ENCODE results near the gene EN1. TPM values are rescaled to one million over a fixed set of nuclear protein-coding genes. Genes with fewer than 3 reads are reported as not detected.

The EN1 gene
- total RNA-seq, 1 experiment from 2014 or later, result 0.26 TPM

DNA sequence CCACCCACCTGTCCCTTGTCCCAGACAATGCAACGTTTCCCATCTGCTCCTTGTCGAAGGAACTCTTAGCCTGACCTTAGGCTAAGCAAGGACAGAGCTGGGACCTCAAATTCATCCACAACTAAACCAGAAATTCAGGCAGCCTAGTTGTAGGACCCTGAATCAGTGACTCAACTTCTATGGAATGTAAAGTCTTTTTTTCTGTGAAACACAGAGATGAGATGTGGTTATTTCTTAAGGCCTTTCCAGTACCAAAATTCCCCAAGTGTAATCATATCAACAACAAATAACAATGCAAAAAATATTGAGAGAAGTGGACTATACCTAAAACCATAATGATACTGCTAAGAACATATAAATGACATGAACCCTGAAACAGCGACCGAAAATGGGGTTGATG is 46.7 kb downstream of the EN1 start:
- no peak overlapping the region for H3K27ac ChIP-seq (ENCODE audit: low read length)
- no peaks in the 10 kb centered on the region for H3K9me3 ChIP-seq (ENCODE audit: control insufficient read depth, insufficient read depth, low read depth, low read length)
- DNase-seq (ENCODE audit: low read depth, low spot score) (no peak), ATAC-seq (no peak)
- in situ Hi-C loops (cut with HindIII; ENCODE audit: low pct_unique_long_range_greater_than_20kb, low sequenced_read_pairs), result no loop called here
- H3K4me3 ChIP-seq (ENCODE audit: low read depth in 2 of 2, low read length in 2 of 2), result no peak overlapping the region
- peaks cover 8% of the 10 kb centered on the region for H3K27me3 ChIP-seq (ENCODE audit: control insufficient read depth, insufficient read depth, low read length)
- intact Hi-C loops (cut with micrococcal nuclease; ENCODE audit: unreplicated experiment), result no loop called here
- H3K4me1 ChIP-seq (ENCODE audit: control insufficient read depth, insufficient read depth, low read length), result no peaks in the 10 kb centered on the region
- ChIA-PET CTCF (no interaction called here), POLR2A (no interaction called here)
- no TSS peak for BruUV-seq (replicated peaks)
- H3K36me3 ChIP-seq (ENCODE audit: control insufficient read depth, insufficient read depth, low read length), result no peaks in the 10 kb centered on the region
- TF ChIP-seq POLR2AphosphoS5 (IDR thresholded peaks at IDR 0.05; ENCODE audit: low read depth, low read length), result no peak
- TF ChIP-seq, protein P1, sequence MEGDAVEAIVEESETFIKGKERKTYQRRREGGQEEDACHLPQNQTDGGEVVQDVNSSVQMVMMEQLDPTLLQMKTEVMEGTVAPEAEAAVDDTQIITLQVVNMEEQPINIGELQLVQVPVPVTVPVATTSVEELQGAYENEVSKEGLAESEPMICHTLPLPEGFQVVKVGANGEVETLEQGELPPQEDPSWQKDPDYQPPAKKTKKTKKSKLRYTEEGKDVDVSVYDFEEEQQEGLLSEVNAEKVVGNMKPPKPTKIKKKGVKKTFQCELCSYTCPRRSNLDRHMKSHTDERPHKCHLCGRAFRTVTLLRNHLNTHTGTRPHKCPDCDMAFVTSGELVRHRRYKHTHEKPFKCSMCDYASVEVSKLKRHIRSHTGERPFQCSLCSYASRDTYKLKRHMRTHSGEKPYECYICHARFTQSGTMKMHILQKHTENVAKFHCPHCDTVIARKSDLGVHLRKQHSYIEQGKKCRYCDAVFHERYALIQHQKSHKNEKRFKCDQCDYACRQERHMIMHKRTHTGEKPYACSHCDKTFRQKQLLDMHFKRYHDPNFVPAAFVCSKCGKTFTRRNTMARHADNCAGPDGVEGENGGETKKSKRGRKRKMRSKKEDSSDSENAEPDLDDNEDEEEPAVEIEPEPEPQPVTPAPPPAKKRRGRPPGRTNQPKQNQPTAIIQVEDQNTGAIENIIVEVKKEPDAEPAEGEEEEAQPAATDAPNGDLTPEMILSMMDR (IDR thresholded peaks at IDR 0.05), result no peak
- TF ChIP-seq, protein P2, sequence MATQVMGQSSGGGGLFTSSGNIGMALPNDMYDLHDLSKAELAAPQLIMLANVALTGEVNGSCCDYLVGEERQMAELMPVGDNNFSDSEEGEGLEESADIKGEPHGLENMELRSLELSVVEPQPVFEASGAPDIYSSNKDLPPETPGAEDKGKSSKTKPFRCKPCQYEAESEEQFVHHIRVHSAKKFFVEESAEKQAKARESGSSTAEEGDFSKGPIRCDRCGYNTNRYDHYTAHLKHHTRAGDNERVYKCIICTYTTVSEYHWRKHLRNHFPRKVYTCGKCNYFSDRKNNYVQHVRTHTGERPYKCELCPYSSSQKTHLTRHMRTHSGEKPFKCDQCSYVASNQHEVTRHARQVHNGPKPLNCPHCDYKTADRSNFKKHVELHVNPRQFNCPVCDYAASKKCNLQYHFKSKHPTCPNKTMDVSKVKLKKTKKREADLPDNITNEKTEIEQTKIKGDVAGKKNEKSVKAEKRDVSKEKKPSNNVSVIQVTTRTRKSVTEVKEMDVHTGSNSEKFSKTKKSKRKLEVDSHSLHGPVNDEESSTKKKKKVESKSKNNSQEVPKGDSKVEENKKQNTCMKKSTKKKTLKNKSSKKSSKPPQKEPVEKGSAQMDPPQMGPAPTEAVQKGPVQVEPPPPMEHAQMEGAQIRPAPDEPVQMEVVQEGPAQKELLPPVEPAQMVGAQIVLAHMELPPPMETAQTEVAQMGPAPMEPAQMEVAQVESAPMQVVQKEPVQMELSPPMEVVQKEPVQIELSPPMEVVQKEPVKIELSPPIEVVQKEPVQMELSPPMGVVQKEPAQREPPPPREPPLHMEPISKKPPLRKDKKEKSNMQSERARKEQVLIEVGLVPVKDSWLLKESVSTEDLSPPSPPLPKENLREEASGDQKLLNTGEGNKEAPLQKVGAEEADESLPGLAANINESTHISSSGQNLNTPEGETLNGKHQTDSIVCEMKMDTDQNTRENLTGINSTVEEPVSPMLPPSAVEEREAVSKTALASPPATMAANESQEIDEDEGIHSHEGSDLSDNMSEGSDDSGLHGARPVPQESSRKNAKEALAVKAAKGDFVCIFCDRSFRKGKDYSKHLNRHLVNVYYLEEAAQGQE (IDR thresholded peaks at IDR 0.05; ENCODE audit: insufficient read depth in 1 of 2, low read depth in 2 of 2, low read length in 1 of 2), result no peak
- no peak for TF ChIP-seq TCF7L2 (IDR thresholded peaks at IDR 0.05; ENCODE audit: low read depth, low read length)
- TF ChIP-seq SIN3A (IDR thresholded peaks at IDR 0.05; ENCODE audit: borderline replicate concordance, insufficient read depth, low read depth, low read length), result no peak

DNA sequence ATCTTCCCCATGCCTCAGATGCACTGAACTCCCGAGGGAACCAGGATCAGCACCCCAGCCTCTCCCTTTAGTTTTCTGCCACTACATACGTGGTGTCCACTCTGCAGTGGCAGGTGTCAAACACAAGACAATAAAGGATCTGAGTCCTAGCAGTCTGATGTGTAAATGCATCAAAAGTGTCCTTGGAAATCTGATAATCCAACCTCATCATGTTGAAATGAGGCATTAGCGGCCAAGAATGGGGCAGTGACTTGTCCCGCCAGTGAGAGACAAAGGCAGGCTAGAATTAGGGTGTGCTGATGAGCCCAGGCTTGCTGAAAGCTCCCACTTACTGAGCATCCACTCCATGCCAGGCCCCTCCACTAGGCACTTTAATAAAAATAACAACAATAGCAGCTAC is 52.9 kb downstream of the EN1 start:
- BruUV-seq (replicated peaks), result no TSS peak
- H3K27ac ChIP-seq (ENCODE audit: low read length), result no peak overlapping the region
- peaks cover 2% of the 10 kb centered on the region; the same call in 1 of the 2 replicates for H3K27me3 ChIP-seq (ENCODE audit: control insufficient read depth, insufficient read depth, low read length)
- DNase-seq (ENCODE audit: low read depth, low spot score), result no peak
- in situ Hi-C loops (cut with HindIII; ENCODE audit: low pct_unique_long_range_greater_than_20kb, low sequenced_read_pairs) (no loop called here), intact Hi-C loops (cut with micrococcal nuclease; ENCODE audit: unreplicated experiment) (no loop called here)
- no peaks in the 10 kb centered on the region for H3K36me3 ChIP-seq (ENCODE audit: control insufficient read depth, insufficient read depth, low read length)
- H3K4me3 ChIP-seq (ENCODE audit: low read depth in 2 of 2, low read length in 2 of 2), result no peak overlapping the region
- no peaks in the 10 kb centered on the region for H3K9me3 ChIP-seq (ENCODE audit: control insufficient read depth, insufficient read depth, low read depth, low read length)
- H3K4me1 ChIP-seq (ENCODE audit: control insufficient read depth, insufficient read depth, low read length), result no peaks in the 10 kb centered on the region
- ATAC-seq, result no peak
- TF ChIP-seq TCF7L2 (IDR thresholded peaks at IDR 0.05; ENCODE audit: low read depth, low read length) (no peak), POLR2AphosphoS5 (IDR thresholded peaks at IDR 0.05; ENCODE audit: low read depth, low read length) (no peak)
- TF ChIP-seq, protein P2 (IDR thresholded peaks at IDR 0.05; ENCODE audit: insufficient read depth in 1 of 2, low read depth in 2 of 2, low read length in 1 of 2), result no peak
- TF ChIP-seq, protein P1 (IDR thresholded peaks at IDR 0.05), result no peak
- POLR2A ChIA-PET, result interaction anchor here (0.5 kb wide), 1 partner anchor 103 kb away, joined by 5 read pairs; no protein-coding TSS in a partner anchor
- CTCF ChIA-PET, result interaction anchor here (0.5 to 0.6 kb wide), 2 partner anchors 29 to 61 kb away, joined by 3 read pairs; no protein-coding TSS in a partner anchor

Other genes with a start within 250 kb of the EN1 start
- 0.26 TPM for gene MARCO, start 94.5 kb upstream of the EN1 start, total RNA-seq (2021; ENCODE audit: unreplicated experiment)

Measured in Panc1 (cell line).